ENCODE results near the gene HTT-AS. TPM values are rescaled to one million over a fixed set of nuclear protein-coding genes. Genes with fewer than 3 reads are reported as not detected.
A peak's percentile ranks its signal among the peaks of the same experiment; 100 is the strongest.

HTT-AS gene
- total and polyA plus RNA-seq, 4 donors, result not detected

DNA sequence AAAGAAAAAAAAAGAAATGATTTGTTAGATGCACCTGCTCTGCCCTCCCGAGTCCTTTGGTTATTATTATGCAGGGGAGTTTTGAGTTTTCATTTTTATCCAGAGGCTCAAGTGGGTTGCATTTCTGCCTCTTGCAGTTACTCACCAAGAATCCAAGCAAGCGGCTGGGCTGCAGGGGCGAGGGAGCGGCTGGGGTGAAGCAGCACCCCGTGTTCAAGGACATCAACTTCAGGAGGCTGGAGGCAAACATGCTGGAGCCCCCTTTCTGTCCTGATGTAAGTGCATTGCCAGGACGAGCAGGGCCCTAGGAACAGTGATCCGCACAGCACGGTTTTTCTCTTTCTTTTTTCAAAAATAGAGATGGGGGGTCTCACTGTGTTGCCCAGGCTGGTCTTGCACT, 39.1 kb downstream of the HTT-AS start:
- H3K9ac ChIP-seq (ENCODE audit: insufficient read depth in 1 of 2, low read length in 2 of 2), result no peak overlapping the region
- TF ChIP-seq, protein P1, sequence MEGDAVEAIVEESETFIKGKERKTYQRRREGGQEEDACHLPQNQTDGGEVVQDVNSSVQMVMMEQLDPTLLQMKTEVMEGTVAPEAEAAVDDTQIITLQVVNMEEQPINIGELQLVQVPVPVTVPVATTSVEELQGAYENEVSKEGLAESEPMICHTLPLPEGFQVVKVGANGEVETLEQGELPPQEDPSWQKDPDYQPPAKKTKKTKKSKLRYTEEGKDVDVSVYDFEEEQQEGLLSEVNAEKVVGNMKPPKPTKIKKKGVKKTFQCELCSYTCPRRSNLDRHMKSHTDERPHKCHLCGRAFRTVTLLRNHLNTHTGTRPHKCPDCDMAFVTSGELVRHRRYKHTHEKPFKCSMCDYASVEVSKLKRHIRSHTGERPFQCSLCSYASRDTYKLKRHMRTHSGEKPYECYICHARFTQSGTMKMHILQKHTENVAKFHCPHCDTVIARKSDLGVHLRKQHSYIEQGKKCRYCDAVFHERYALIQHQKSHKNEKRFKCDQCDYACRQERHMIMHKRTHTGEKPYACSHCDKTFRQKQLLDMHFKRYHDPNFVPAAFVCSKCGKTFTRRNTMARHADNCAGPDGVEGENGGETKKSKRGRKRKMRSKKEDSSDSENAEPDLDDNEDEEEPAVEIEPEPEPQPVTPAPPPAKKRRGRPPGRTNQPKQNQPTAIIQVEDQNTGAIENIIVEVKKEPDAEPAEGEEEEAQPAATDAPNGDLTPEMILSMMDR (IDR thresholded peaks at IDR 0.05; ENCODE audit: control extremely low read depth, extremely low read depth), result no peak
- no peaks in the 10 kb centered on the region for H3K9me3 ChIP-seq (ENCODE audit: control insufficient read depth in 4 of 4, insufficient read depth in 3 of 4, low read length in 3 of 4)
- H3K27ac ChIP-seq (ENCODE audit: low read depth in 1 of 2, low read length in 1 of 2), result no peak overlapping the region
- 89 to 95% methylated on average over 8 of the region's 8 CpGs for WGBS, 2 donors
- no peaks in the 10 kb centered on the region for H3K36me3 ChIP-seq (ENCODE audit: control insufficient read depth in 4 of 4, insufficient read depth in 4 of 4, low read length in 4 of 4)
- H3K27me3 ChIP-seq (ENCODE audit: control insufficient read depth in 3 of 3, insufficient read depth in 3 of 3, low read length in 2 of 3), result no peaks in the 10 kb centered on the region
- DNase-seq (no peak), ATAC-seq (ENCODE audit: insufficient read depth, low FRiP score) (no peak)
- peaks cover 4 to 7% (median 4%) of the 10 kb centered on the region in 5 donors for H3K4me1 ChIP-seq (ENCODE audit: control insufficient read depth in 5 of 5, insufficient read depth in 5 of 5, low read length in 5 of 5)
- H3K4me3 ChIP-seq, result no peak overlapping the region

DNA sequence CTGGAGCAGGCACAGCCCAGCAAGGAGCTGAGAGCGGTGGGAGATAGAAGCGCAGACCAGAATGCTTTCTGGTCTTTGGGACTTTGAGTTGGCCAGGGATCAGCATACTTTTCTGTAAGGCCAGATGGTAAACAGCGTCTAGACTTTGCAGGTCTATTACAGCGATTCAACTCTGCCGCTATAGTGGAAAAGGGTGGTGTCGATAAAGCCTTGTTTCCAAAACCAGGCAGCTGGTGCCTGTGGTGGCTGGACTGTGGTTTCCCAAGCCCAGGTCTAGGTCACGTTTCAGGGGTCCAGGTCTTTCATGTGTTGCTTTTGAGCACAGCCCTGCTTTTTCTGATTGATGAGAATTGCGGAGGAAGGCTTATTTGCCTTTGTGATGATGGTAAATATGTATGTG, 40.1 kb downstream of the HTT-AS start:
- 88 to 89% methylated on average over 8 of the region's 8 CpGs for WGBS, 2 donors
- TF ChIP-seq, protein P1 (IDR thresholded peaks at IDR 0.05; ENCODE audit: control extremely low read depth, extremely low read depth), result no peak
- no peak overlapping the region for H3K27ac ChIP-seq (ENCODE audit: low read depth in 1 of 2, low read length in 1 of 2)
- H3K4me1 ChIP-seq (ENCODE audit: control insufficient read depth in 5 of 5, insufficient read depth in 5 of 5, low read length in 5 of 5), result peaks cover 4 to 7% (median 4%) of the 10 kb centered on the region in 5 donors
- ATAC-seq (ENCODE audit: insufficient read depth, low FRiP score) (no peak), DNase-seq (no peak)
- no peaks in the 10 kb centered on the region for H3K36me3 ChIP-seq (ENCODE audit: control insufficient read depth in 4 of 4, insufficient read depth in 4 of 4, low read length in 4 of 4)
- no peak overlapping the region for H3K4me3 ChIP-seq
- H3K9me3 ChIP-seq (ENCODE audit: control insufficient read depth in 4 of 4, insufficient read depth in 3 of 4, low read length in 3 of 4), result no peaks in the 10 kb centered on the region
- H3K27me3 ChIP-seq (ENCODE audit: control insufficient read depth in 3 of 3, insufficient read depth in 3 of 3, low read length in 2 of 3), result no peaks in the 10 kb centered on the region
- H3K9ac ChIP-seq (ENCODE audit: insufficient read depth in 1 of 2, low read length in 2 of 2), result no peak overlapping the region

DNA sequence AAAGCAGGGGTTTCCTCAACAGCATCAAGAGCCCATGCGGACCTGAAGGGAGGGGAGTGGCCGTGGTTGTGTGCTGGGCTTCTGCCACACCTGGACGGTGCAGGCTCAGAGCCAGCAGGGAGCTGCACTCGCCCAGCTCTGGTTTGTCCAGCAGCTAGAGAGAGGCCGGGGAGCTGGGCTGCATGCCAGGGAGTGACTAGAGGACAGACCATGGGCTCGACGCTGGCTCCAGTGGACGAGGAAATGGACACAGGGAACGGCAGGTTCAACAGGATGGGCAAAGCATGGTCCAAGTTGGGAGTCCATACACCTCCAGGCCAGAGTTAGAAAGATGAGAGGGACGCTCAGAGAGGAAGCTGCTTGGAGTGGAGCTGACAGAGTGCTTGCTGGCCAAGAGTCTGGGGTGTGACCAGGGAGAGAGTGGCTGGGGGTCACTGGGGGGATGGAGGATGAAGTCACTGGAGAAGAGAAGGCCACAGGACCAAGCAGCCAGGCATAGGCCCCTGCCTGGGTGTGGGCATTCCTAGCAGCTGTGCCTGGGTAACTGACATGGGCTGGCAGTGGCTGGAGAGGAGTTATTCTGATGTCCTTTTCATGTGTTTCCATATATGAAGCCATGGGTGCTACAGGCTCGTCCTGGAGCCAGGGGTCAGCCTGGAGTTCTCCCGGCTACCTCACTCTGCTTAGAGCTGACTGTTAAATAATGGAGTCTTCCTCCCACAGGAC, 42.8 kb downstream of the HTT-AS start:
- DNase-seq, result peak in 2 of 3 donors; percentile 23 to 30
- Histone ChIP-seq H3K27me3 (ENCODE audit: control insufficient read depth in 3 of 3, insufficient read depth in 3 of 3, low read length in 2 of 3) (no peaks in the 10 kb centered on the region), H3K4me1 (ENCODE audit: control insufficient read depth in 5 of 5, insufficient read depth in 5 of 5, low read length in 5 of 5) (no peaks in the 10 kb centered on the region), H3K4me3 (no peak overlapping the region), H3K9ac (ENCODE audit: insufficient read depth in 1 of 2, low read length in 2 of 2) (no peak overlapping the region), H3K27ac (ENCODE audit: low read depth in 1 of 2, low read length in 1 of 2) (no peak overlapping the region), H3K36me3 (ENCODE audit: control insufficient read depth in 4 of 4, insufficient read depth in 4 of 4, low read length in 4 of 4) (no peaks in the 10 kb centered on the region), H3K9me3 (ENCODE audit: control insufficient read depth in 4 of 4, insufficient read depth in 3 of 4, low read length in 3 of 4) (no peaks in the 10 kb centered on the region)
- WGBS, 2 donors, result 55 to 78% methylated on average over 12 of the region's 12 CpGs
- ATAC-seq (ENCODE audit: insufficient read depth, low FRiP score), result no peak
- TF ChIP-seq, protein P1 (IDR thresholded peaks at IDR 0.05; ENCODE audit: control extremely low read depth, extremely low read depth), result no peak
